Adrenal gland (tissue), 12 donors: ENCODE data around the gene SCN2B. TPM values are rescaled to one million over a fixed set of nuclear protein-coding genes. Genes with fewer than 3 reads are reported as not detected.

Source experiments
- DNase-seq, 7 donors: peaks; one replicate each; pipeline ENCODE4 v3.0.0-alpha.2; 2019 to 2020
- H3K27ac ChIP-seq, 5 donors: fragments of 200-600 bp; sonication (generic) in 4 of 5; 1 replicate in 3 of 5; 2 replicates in 2 of 5; pipeline versions ENCODE4 v1.5.1 to v1.8.0; 2016 to 2020; ENCODE audit warnings: mild to moderate bottlenecking in 1 of 5
- H3K27me3 ChIP-seq: fragments of 200-600 bp; 2 replicates; pipeline ENCODE4 v1.8.0; 2021
- H3K36me3 ChIP-seq, 2 donors: fragments of 200-600 bp; replicated peaks in 1 of 2; 1 replicate in 1 of 2; 2 replicates in 1 of 2; pipeline versions ENCODE4 v1.5.1 to v1.8.0; 2018 to 2022
- H3K4me1 ChIP-seq, 2 donors: fragments of 200-600 bp; replicated peaks in 1 of 2; 1 replicate in 1 of 2; 2 replicates in 1 of 2; pipeline versions ENCODE4 v1.5.1 to v1.8.0; 2018 to 2021
- H3K4me3 ChIP-seq, 4 donors: fragments of 200-600 bp; sonication (generic) in 3 of 4; one replicate each; pipeline ENCODE4 v1.5.1; 2016 to 2018
- H3K9me3 ChIP-seq, 3 donors: fragments of 200-600 bp; sonication (generic) in 1 of 3; replicated peaks in 1 of 3; 1 replicate in 2 of 3; 2 replicates in 1 of 3; pipeline versions ENCODE4 v1.5.1 to v1.8.0; 2016 to 2021
- POLR2A ChIP-seq, 2 donors: fragments of 450-650 bp; IDR thresholded peaks; one replicate each; pipeline ENCODE4 v1.6.1; 2017; ENCODE audit warnings: antibody characterized with exemption in 2 of 2, mild to moderate bottlenecking in 2 of 2, moderate library complexity in 1 of 2
- WGBS, 4 donors: extraction: QIAGEN DNeasy Blood & Tissue Kit in 2 of 4; methylation state at CpG; one replicate each; pipeline versions ENCODE4 v1.1.5 to v1.1.7; 2013 to 2017; 5-methylcytosine and 5-hydroxymethylcytosine counted together
- intact Hi-C, 2 donors: fragments of 100-400 bp; cut with DNase I; formaldehyde crosslinking; loops; one replicate each; pipeline versions ENCODE4 v1.14.1 to v1.15.0; 2022 to 2023
- polyA plus RNA-seq, 3 donors: library from polyadenylated mRNA; stranded (reverse); fragments of 200-250 nt in 2 of 3; fragments of 350-450 nt in 1 of 3; fragmentation: Illumina TruSeq in 1 of 3; extraction: RNeasy Lipid Tissue Mini Kit (QIAGEN cat#74804) in 1 of 3; gene quantifications; one replicate each; pipeline ENCODE4 v1.2.3, GENCODE V29; 2013 to 2014
- total RNA-seq, 9 donors: library from RNA; depleted of rRNA in 4 of 9; stranded (reverse); fragments of >200 nt in 4 of 9; fragments of 120-200 nt in 1 of 9; fragmentation: NEBNext Ultra II Directional in 1 of 9; extraction: Animal tissue kit (Norgen Biotek cat#: 25700) in 1 of 9; gene quantifications; one replicate each; pipeline versions ENCODE4 v1.1.0 to v1.2.4, GENCODE V29; 2013 to 2023
- TF ChIP-seq, protein P1 (sequence below), 6 experiments: fragments of 450-650 bp in 4 of 6; fragments of 200-600 bp in 2 of 6; sonication (generic) in 1 of 6; IDR thresholded peaks; 1 replicate in 5 of 6; 2 replicates in 1 of 6; pipeline versions ENCODE4 v1.5.1 to v1.8.0; 2016 to 2021; ENCODE audit warnings: antibody characterized with exemption in 6 of 6, mild to moderate bottlenecking in 2 of 6, moderate library complexity in 1 of 6
- donor health status: healthy with polysubstance abuse.
- donor health status: Bipolar disorder and iron deficiency.
- donor health status: DM: yes; HTN: yes; CAD: no.
- donor health status: DM: no; HTN: no; CAD: no.
- donor health status: DM: no; HTN: no; CAD: no.
- donor health status: DM: yes; HTN: yes; CAD: no.

SCN2B gene
- total and polyA plus RNA-seq, 12 donors = 0.09 to 0.96 (median 0.38) TPM

DNA sequence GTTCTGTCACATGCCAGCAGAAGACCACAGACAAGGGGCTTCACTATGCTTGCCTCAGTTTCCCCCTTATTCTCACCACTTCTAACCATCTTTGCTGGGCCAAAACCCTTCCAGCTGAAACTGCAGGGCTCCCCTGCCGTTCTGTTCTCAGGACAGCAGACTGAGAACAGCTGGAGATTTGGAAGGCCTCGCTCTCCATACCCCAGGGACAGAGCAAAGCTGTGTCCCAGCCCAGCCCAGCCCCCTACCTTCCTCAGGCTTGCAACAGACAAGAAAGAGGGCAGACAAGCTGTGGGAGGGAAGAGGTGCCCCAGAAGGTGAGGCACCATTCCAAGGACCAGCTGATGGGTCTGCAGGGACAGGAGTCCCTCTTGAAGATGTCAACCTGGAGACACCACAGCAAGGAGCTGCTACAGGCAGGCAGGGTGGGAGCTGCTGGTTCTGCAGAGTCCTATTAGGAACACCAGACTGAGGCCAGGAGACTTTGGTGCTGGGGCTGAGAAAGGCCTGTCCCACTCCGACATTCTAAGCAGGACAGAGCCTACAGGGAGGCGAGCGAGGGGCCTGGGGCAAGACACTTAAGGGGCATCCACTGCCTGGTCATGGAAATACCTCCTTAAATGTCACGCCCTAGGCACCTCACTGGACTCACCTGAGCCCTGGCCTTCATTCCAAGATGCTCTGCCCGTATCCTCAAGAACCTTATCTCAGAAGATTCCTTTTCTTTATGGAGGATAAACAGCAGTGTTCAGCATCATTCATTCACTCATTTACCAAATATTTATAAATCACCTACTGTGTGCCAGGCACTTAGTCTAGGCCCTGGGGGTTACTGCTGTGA, 6.9 kb downstream of the SCN2B start:
- DNase-seq = no peak
- TF ChIP-seq, protein P1, sequence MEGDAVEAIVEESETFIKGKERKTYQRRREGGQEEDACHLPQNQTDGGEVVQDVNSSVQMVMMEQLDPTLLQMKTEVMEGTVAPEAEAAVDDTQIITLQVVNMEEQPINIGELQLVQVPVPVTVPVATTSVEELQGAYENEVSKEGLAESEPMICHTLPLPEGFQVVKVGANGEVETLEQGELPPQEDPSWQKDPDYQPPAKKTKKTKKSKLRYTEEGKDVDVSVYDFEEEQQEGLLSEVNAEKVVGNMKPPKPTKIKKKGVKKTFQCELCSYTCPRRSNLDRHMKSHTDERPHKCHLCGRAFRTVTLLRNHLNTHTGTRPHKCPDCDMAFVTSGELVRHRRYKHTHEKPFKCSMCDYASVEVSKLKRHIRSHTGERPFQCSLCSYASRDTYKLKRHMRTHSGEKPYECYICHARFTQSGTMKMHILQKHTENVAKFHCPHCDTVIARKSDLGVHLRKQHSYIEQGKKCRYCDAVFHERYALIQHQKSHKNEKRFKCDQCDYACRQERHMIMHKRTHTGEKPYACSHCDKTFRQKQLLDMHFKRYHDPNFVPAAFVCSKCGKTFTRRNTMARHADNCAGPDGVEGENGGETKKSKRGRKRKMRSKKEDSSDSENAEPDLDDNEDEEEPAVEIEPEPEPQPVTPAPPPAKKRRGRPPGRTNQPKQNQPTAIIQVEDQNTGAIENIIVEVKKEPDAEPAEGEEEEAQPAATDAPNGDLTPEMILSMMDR (IDR thresholded peaks at IDR 0.05) = no peak
- TF ChIP-seq POLR2A (IDR thresholded peaks at IDR 0.05) = no peak
- Histone ChIP-seq H3K27ac (no peak overlapping the region), H3K4me1 (peaks cover 0 to 9% of the 10 kb centered on the region in 2 donors), H3K27me3 (peaks cover 6% of the 10 kb centered on the region), H3K36me3 (no peaks in the 10 kb centered on the region), H3K4me3 (no peak overlapping the region), H3K9me3 (no peaks in the 10 kb centered on the region)
- intact Hi-C loops = loop anchor here (2.0 kb wide), 2 partner anchors 23 to 25 kb away; no protein-coding TSS in a partner anchor
- WGBS, 4 donors = 67 to 79% (median 74%) methylated on average over 7 of the region's 7 CpGs

DNA sequence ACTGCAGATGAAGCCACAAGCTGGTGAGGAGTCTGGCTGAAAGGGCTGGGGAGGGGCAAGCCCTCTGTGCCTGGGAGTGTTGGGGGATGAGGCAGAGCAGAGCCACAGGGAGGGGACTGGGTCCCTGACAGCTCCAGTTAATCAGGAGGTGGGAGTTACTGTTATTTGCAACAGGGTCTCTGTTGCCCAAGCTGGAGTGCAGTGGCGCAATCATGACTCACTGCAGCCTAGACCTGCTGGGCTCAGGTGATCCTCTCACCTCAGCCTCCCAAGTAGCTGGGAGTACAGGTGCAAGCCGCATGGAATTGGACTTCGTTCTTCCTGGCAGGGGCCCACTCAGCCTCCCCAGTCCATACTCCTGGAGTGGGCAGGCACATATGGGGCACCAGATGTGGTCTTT, 7.7 kb downstream of the SCN2B start:
- H3K4me3 ChIP-seq = no peak overlapping the region
- H3K4me1 ChIP-seq = peaks cover 0 to 9% of the 10 kb centered on the region in 2 donors
- TF ChIP-seq POLR2A (IDR thresholded peaks at IDR 0.05) = no peak
- TF ChIP-seq, protein P1 (IDR thresholded peaks at IDR 0.05) = no peak
- no peak overlapping the region for H3K27ac ChIP-seq
- WGBS, 4 donors = 59 to 85% (median 77%) methylated on average over 2 to 3 of the region's 3 CpGs
- intact Hi-C loops = loop anchor here (2.0 kb wide), 2 partner anchors 22 to 24 kb away; no protein-coding TSS in a partner anchor
- peaks cover 5% of the 10 kb centered on the region for H3K27me3 ChIP-seq
- no peak for DNase-seq
- no peaks in the 10 kb centered on the region for H3K36me3 ChIP-seq
- H3K9me3 ChIP-seq = no peaks in the 10 kb centered on the region

DNA sequence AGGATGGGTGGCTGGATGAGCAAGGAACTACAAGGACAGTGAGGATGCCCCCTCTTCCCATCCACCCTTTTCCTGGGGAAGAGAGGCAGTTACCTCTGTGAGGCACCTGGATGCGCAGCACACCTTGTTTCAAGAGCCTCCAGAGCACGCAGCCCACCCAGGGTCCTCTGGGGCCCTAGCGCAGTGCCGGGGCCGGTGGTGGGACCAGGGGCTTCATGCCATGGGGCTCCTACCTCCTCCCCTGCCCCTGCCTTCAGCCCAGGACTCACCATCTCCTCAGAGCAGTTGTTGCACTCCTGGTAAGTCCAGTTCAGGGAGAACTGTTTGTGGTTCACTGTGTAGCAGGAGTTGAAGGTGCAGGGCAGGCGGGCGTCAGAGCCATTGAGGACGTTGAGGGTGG, 8.1 kb downstream of the SCN2B start:
- Histone ChIP-seq H3K27me3 (peaks cover 3% of the 10 kb centered on the region), H3K27ac (no peak overlapping the region), H3K4me1 (peaks cover 0 to 9% of the 10 kb centered on the region in 2 donors), H3K36me3 (no peaks in the 10 kb centered on the region), H3K4me3 (no peak overlapping the region), H3K9me3 (no peaks in the 10 kb centered on the region)
- TF ChIP-seq, protein P1 (IDR thresholded peaks at IDR 0.05) = no peak
- no peak for TF ChIP-seq POLR2A (IDR thresholded peaks at IDR 0.05)
- DNase-seq = no peak
- intact Hi-C loops = loop anchor here (2.0 kb wide), 2 partner anchors 22 to 24 kb away; no protein-coding TSS in a partner anchor
- WGBS, 4 donors = 79 to 80% (median 80%) methylated on average over 5 to 8 of the region's 8 CpGs

DNA sequence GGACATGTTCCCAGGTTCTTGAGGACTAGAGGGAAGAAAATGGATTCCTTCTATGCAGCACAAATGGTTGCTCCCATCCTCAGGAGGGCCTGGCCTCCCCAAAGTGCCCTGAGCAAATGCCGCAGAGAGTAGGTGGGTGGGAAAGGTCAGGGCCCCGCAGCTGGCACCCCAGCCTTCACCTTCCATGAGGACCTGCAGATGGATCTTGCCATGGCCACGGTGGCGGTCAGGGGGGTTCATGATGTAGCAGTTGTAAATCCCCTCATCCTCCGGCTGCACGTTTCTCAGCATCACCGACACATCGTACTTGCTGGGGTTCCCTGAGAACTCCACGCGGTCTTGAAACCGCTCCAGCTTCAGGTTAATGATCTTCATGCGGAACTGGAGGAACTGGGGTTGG, 8.5 kb downstream of the SCN2B start:
- intact Hi-C loops = loop anchor here (2.0 kb wide), 2 partner anchors 21 to 23 kb away; no protein-coding TSS in a partner anchor
- peaks cover 0 to 9% of the 10 kb centered on the region in 2 donors for H3K4me1 ChIP-seq
- H3K36me3 ChIP-seq = no peaks in the 10 kb centered on the region
- 77 to 87% (median 83%) methylated on average over 9 to 12 of the region's 12 CpGs for WGBS, 4 donors
- H3K27ac ChIP-seq = no peak overlapping the region
- TF ChIP-seq, protein P1 (IDR thresholded peaks at IDR 0.05) = no peak
- TF ChIP-seq POLR2A (IDR thresholded peaks at IDR 0.05) = no peak
- peaks cover 3% of the 10 kb centered on the region for H3K27me3 ChIP-seq
- no peaks in the 10 kb centered on the region for H3K9me3 ChIP-seq
- DNase-seq = no peak
- no peak overlapping the region for H3K4me3 ChIP-seq
